ENCODE data around the gene EGFLAM.

- no peak for TF ChIP-seq CTCF (IDR thresholded peaks at IDR 0.05; ENCODE audit: poor library complexity)
- TF ChIP-seq EZH2 (IDR thresholded peaks at IDR 0.05; ENCODE audit: borderline replicate concordance): no peak
These were observed 33.9 kb downstream of the EGFLAM start for GRCh38 chr5:38292228-38292627.
